ENCODE measurements around the gene TTC7B. TPM values are rescaled to one million over a fixed set of nuclear protein-coding genes. Genes with fewer than 3 reads are reported as not detected.

The TTC7B gene
- total RNA-seq, 4 donors from 2014 or later = 0.18 to 53.6 (median 11.2) TPM

GRCh38 chr14:90837355-90837754, 21.1 kb upstream of the TTC7B start:
- Histone ChIP-seq H3K27ac (no peak overlapping the region), H3K4me3 (no peak overlapping the region), H3K9me3 (no peaks in the 10 kb centered on the region), H3K4me1 (no peaks in the 10 kb centered on the region), H3K36me3 (no peaks in the 10 kb centered on the region), H3K27me3 (no peaks in the 10 kb centered on the region)
- TF ChIP-seq POLR2A (IDR thresholded peaks at IDR 0.05) (no peak), CTCF (IDR thresholded peaks at IDR 0.05) (no peak)
- DNase-seq = no peak

GRCh38 chr14:90836692-90837063, 20.4 kb upstream of the TTC7B start:
- no peak for DNase-seq
- H3K9me3 ChIP-seq = no peaks in the 10 kb centered on the region

GRCh38 chr14:90831821-90832220, 15.6 kb upstream of the TTC7B start:
- Histone ChIP-seq H3K27ac (no peak overlapping the region), H3K4me1 (peaks cover 0 to 8% (median 0%) of the 10 kb centered on the region in 4 donors), H3K9me3 (no peaks in the 10 kb centered on the region), H3K4me3 (no peak overlapping the region), H3K36me3 (no peaks in the 10 kb centered on the region), H3K27me3 (no peaks in the 10 kb centered on the region)
- TF ChIP-seq CTCF (IDR thresholded peaks at IDR 0.05) = no peak
- no peak for TF ChIP-seq POLR2A (IDR thresholded peaks at IDR 0.05)
- DNase-seq = no peak

More at GRCh38 chr14:90836692-90837063, 20.4 kb upstream of the TTC7B start:
- TF ChIP-seq CTCF (IDR thresholded peaks at IDR 0.05) (no peak), POLR2A (IDR thresholded peaks at IDR 0.05) (no peak)
- no peaks in the 10 kb centered on the region for H3K4me1 ChIP-seq
- H3K27ac ChIP-seq = no peak overlapping the region
- H3K4me3 ChIP-seq = no peak overlapping the region
- H3K36me3 ChIP-seq = no peaks in the 10 kb centered on the region
- no peaks in the 10 kb centered on the region for H3K27me3 ChIP-seq

- Histone ChIP-seq H3K36me3 (no peaks in the 10 kb centered on the region), H3K9me3 (no peaks in the 10 kb centered on the region), H3K27ac (no peak overlapping the region), H3K4me1 (peaks cover 0 to 8% (median 0%) of the 10 kb centered on the region in 4 donors), H3K4me3 (no peak overlapping the region), H3K27me3 (no peaks in the 10 kb centered on the region)
- no peak for DNase-seq
- no peak for TF ChIP-seq POLR2A (IDR thresholded peaks at IDR 0.05)
- TF ChIP-seq CTCF (IDR thresholded peaks at IDR 0.05) = no peak
Measured at GRCh38 chr14:90830931-90831701, 14.9 kb upstream of the TTC7B start.

- no peak for TF ChIP-seq POLR2A (IDR thresholded peaks at IDR 0.05)
- no peak for TF ChIP-seq CTCF (IDR thresholded peaks at IDR 0.05)
- no peaks in the 10 kb centered on the region for H3K36me3 ChIP-seq
- H3K4me1 ChIP-seq = peaks cover 0 to 8% (median 0%) of the 10 kb centered on the region in 4 donors
- DNase-seq = no peak
- no peaks in the 10 kb centered on the region for H3K27me3 ChIP-seq
- no peaks in the 10 kb centered on the region for H3K9me3 ChIP-seq
- H3K4me3 ChIP-seq = no peak overlapping the region
- peak overlapping the region in 1 of 4 donors; percentile 30 for H3K27ac ChIP-seq
Measured at GRCh38 chr14:90829677-90830076, 13.4 kb upstream of the TTC7B start.

All from Peyer's patch (tissue), 4 donors.